Mesodermal cell (in vitro differentiated cells): ENCODE results near the gene CCDC110.

Source experiments
- H3K27ac ChIP-seq: 2 replicates; pipeline ENCODE4 v1.7.0; 2013; ENCODE audit warnings: mild to moderate bottlenecking, low read depth, low read length, moderate library complexity; ENCODE audit not compliant: severe bottlenecking
- H3K36me3 ChIP-seq: 2 replicates; pipeline ENCODE4 v1.7.1; 2013; ENCODE audit warnings: mild to moderate bottlenecking, low read length, moderate library complexity; ENCODE audit not compliant: control insufficient read depth, insufficient read depth
- H3K4me1 ChIP-seq: one replicate; pipeline ENCODE4 v1.7.1; 2013; ENCODE audit warnings: mild to moderate bottlenecking, low read length; ENCODE audit not compliant: insufficient read depth, control insufficient read depth, poor library complexity, severe bottlenecking
- H3K4me3 ChIP-seq: 2 replicates; pipeline ENCODE4 v1.7.0; 2013; ENCODE audit warnings: low read length, control low read depth, mild to moderate bottlenecking; ENCODE audit not compliant: insufficient read depth, poor library complexity, severe bottlenecking; ENCODE audit errors: extremely low read depth
- H3K9me3 ChIP-seq: 2 replicates; pipeline ENCODE4 v1.7.1; 2013; ENCODE audit warnings: mild to moderate bottlenecking, low read length, moderate library complexity; ENCODE audit not compliant: control insufficient read depth
- WGBS, 2 experiments: methylation state at CpG; one replicate each; pipeline ENCODE4 v1.1.5; 2013; ENCODE audit warnings: missing lambda C conversion rate in 2 of 2; ENCODE audit not compliant: insufficient coverage in 2 of 2; 5-methylcytosine and 5-hydroxymethylcytosine counted together

Gene CCDC110

GRCh38 chr4:185395956-185396723 lies 75.4 kb downstream of the CCDC110 start:
- Histone ChIP-seq H3K9me3 (no peaks in the 10 kb centered on the region), H3K4me3 (peak overlapping the region; percentile 67), H3K36me3 (peaks cover 10% of the 10 kb centered on the region), H3K27ac (peak overlapping the region; percentile 86), H3K4me1 (no peaks in the 10 kb centered on the region)
- 1 to 2% methylated on average over 74 to 81 of the region's 98 CpGs for WGBS, 2 experiments

GRCh38 chr4:185395238-185395955 lies 76.1 kb downstream of the CCDC110 start, which contains the start of gene LRP2BP:
LRP2BP (minus strand) TSS chr4:185395924; CDS start chr4:185378186, 17,738 bp downstream.
- WGBS, 2 experiments = 56 to 63% methylated on average over 7 to 8 of the region's 12 CpGs
- Histone ChIP-seq H3K4me1 (no peaks in the 10 kb centered on the region), H3K36me3 (peaks cover 4% of the 10 kb centered on the region), H3K9me3 (no peaks in the 10 kb centered on the region), H3K27ac (peak within 1 kb of the TSS; percentile 86), H3K4me3 (peak within 1 kb of the TSS; percentile 67)
